GM19324 (cell line): ENCODE data around the gene MNT.
A peak's percentile ranks its signal among the peaks of the same experiment; 100 is the strongest.
"Not testable (repeated sequence)": the region's sequence is repeated elsewhere in the genome, so short reads cannot be mapped to it uniquely, and the experiment has no call there.

ENCODE experiments used
- ATAC-seq: cut with Tn5 transposase; IDR thresholded peaks from one replicate; pipeline ENCODE4 v1.9.1; 2021; ENCODE audit warnings: mild to moderate bottlenecking, moderate library complexity; ENCODE audit not compliant: unreplicated experiment, low FRiP score

The MNT gene, protein sequence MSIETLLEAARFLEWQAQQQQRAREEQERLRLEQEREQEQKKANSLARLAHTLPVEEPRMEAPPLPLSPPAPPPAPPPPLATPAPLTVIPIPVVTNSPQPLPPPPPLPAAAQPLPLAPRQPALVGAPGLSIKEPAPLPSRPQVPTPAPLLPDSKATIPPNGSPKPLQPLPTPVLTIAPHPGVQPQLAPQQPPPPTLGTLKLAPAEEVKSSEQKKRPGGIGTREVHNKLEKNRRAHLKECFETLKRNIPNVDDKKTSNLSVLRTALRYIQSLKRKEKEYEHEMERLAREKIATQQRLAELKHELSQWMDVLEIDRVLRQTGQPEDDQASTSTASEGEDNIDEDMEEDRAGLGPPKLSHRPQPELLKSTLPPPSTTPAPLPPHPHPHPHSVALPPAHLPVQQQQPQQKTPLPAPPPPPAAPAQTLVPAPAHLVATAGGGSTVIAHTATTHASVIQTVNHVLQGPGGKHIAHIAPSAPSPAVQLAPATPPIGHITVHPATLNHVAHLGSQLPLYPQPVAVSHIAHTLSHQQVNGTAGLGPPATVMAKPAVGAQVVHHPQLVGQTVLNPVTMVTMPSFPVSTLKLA

DNA sequence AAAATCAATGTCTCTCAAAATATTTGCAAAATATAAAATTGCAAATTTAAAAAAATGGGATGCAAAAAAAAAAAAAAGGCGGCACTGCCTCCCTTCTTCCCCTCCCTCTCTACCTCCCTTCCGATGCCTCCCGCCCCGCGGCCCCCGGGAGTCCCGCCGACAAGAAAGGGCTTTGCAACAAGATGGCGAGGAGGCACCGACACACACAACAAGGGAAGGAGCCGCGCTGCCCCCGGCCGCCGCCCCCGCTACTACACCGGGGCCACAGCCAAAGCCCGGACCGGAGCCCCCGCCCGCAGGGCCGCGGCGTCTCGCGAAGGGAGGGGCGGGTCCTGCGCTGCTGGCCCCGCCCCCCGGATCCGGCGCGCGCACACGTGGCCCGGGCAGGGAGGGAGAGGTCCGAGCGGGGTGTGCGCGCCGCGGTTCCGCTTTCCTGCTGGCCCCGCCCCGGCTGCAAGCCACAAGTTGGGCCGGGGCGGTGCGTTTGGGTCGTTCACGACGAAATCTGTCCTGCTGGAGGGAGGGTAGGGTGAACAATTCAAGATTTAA, at the start of gene MNT:
TSS of gene MNT (minus strand) at position 184 of the 549 bp plus-strand sequence. CDS start 348 bp downstream, outside the sequence.
- peak; percentile 43 for ATAC-seq

- ATAC-seq = no peak
Measured at GRCh38 chr17:2450016-2450650, 49.3 kb upstream of the MNT start.

- ATAC-seq = no peak
Measured at GRCh38 chr17:2449486-2449885, 48.6 kb upstream of the MNT start.

- ATAC-seq = not testable (repeated sequence)
Measured at GRCh38 chr17:2447479-2447878, 46.6 kb upstream of the MNT start.

DNA sequence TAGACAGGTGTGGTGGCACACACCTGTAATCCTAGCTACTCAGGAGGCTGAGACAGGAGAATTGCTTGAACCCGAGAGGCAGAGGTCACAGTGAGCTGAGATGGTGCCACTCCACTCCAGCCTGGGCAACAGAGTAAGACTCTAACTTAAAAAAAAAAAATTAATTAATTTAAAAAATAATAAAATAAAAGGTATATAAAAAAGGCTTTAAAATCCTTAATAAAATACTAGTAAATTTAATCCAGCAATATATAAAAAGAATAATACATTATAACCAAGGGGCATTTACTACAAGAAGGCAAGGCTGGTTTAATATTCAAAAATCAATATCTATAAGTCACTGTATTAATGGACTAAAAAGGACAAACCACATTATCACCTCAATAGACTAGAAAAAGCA, 44.8 kb upstream of the MNT start:
- no peak for ATAC-seq

DNA sequence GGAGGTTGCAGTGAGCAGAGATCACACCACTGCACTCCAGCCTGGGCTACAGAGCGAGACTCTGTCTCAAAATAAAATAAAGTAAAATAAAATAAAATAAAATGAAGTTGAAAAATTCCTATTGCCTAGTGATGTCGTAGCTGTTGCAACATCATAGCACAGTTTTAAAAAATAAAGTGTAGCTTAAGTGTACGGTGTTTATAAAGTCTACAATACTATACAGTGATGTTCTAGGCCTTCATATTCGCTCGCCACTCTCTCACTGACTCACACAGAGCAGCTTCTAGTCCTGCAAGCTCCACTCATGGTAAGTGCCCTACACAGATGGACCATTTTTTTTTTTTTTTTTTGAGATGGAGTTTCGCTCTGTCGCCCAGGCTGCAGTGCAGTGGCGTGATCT, 43.5 kb upstream of the MNT start:
- ATAC-seq = no peak

GRCh38 chr17:2442166-2442565, 41.3 kb upstream of the MNT start:
- ATAC-seq = no peak

DNA sequence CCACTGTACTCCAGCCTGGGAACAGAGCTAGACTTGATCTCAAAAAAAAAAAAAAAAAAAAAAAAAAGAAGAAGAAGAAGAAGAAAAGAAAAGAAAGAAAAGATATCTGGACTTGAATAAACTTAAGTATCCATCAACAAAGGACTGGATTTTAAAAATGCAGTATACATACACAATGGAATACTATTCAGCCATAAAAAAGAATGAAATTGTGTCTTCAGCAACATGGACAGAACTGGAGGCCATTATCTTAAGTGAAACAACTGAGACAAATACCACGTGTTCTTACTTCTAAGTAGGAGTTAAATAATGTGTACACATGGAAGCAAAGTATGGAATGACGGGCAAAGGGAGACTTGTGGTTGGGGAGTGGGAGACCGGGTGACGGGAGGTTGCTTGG, 40.1 kb upstream of the MNT start:
- ATAC-seq = no peak

GRCh38 chr17:2439997-2440396, 39.1 kb upstream of the MNT start:
- not testable (repeated sequence) for ATAC-seq

- no peak for ATAC-seq
Measured at GRCh38 chr17:2438823-2439222, 38.0 kb upstream of the MNT start.

DNA sequence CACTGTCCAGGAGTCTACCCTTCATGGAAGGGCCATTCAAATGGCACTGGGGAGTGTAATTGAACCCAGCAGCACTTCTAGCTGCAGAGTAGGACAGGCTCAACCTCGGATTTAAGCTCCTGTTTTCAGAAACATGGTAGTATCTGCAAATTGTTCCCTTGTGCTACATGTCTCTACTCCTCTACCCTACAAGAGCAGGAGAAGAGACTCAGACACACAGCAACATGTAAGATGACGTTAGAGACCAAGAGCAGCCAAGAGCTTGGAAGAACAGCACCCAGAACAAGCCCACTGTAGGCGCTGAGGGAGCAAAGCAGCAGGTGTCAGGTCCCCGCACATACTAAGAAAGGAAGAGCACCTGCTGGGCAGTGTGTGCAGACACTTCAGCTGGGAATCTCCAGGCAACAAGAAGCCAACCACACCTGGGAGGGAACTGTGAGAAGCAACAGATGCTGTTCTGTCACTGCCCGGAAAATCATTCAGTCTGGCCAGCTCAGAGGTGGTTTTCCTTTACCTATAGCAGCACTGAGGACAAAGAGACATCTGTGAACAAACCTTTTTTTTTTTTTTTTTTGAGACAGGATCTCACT, 35.6 kb upstream of the MNT start:
- no peak for ATAC-seq

DNA sequence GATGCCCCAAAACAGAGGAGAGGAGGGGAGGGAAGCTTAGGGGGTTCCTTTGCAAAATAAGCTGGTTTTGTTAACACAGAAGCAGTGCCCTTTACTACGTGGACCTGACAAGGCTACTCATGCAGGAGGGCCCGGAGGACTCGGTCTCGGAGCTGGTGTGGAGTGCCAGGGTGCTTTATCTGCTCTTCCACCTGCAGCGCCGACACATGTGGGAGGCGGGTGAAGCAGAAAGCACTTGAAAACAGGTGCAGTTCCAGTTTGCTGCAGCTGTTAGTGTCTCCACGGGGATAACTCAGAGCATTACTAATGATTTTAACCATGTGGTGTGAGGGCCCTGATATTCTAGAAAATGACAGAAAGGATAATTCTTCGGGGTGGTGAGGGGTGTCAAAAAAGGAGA, 35.0 kb upstream of the MNT start:
- no peak for ATAC-seq

- no peak for ATAC-seq
Measured at GRCh38 chr17:2435181-2435741, 34.4 kb upstream of the MNT start.

- no peak for ATAC-seq
Measured at GRCh38 chr17:2433696-2434095, 32.8 kb upstream of the MNT start.

DNA sequence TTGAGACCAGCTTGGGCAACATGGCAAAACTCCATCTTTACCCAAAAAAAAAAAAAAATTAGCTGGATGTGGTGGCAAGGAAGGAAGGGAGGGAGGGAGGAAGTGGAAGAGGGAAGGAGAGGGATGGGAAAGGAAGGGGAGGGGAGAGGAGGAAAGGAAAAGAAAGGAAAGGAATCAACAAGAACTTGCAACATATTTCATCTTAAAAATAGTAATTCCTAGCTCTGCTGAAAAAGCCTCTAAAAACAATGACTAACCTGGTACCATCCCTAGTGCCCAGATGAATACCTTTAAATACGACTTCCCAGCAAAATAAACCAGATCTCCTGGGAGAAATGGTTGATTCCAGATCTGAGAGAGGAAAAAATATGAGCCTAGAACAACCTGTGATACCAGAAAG, 27.1 kb upstream of the MNT start:
- ATAC-seq = no peak

- no peak for ATAC-seq
Measured at GRCh38 chr17:2427215-2427614, 26.4 kb upstream of the MNT start.

DNA sequence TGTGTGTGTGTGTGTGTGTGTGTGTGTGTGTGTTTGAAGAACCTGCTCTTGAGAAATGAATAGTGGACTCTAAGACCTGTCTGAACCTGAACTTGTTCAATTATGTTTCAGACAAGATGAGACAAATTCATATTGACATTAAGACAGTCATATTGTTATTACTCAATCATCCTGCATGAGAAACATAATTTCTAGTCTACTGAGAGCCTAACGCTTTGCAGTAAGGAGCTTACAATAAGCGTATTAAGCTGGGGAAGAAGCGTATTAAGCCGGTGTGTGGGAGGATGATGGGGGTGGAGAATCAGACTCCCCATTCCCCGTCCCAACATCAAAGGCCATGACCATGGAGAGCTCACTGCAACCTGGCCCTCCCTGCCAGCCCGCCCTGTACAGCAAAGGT, 22.4 kb upstream of the MNT start:
- no peak for ATAC-seq

- no peak for ATAC-seq
Measured at GRCh38 chr17:2421315-2422147, 20.7 kb upstream of the MNT start.

GRCh38 chr17:2420176-2420575, 19.3 kb upstream of the MNT start:
- no peak for ATAC-seq

DNA sequence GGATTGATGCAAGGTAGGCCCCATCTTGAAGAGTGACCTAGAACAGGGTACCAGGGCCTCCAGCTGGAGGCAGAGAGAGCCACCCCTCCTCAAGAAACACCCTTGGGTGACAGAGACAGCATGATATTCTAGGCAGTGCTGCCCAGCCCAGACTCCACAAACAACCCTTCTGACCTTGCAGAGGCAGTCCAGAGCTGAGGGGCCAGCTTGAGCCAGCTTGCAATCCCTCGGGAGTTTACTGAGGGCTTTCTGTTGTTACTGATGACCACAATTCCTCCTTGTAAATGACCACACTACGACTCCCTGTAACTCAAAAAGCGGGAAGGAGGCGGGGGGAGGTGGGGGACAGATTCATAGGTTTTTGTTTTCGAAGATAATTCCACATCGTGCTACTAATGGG, 18.6 kb upstream of the MNT start:
- ATAC-seq = no peak
